Esophagus muscularis mucosa (tissue), 4 donors: ENCODE results near the gene TUBGCP6. TPM values are rescaled to one million over a fixed set of nuclear protein-coding genes. Genes with fewer than 3 reads are reported as not detected.

Experiments used
- DNase-seq: peaks from one replicate; pipeline ENCODE4 v3.0.0-alpha.2; 2017; ENCODE audit errors: extremely low spot score
- H3K27ac ChIP-seq, 4 donors: fragments of 200-600 bp; sonication (generic); replicated peaks in 1 of 4; 1 replicate in 3 of 4; 2 replicates in 1 of 4; pipeline ENCODE4 v1.5.1; 2016 to 2019; ENCODE audit warnings: mild to moderate bottlenecking in 1 of 4
- H3K27me3 ChIP-seq, 4 donors: fragments of 200-600 bp; sonication (generic); one replicate each; pipeline versions ENCODE4 v1.5.1 to v1.6.0; 2016 to 2019
- H3K36me3 ChIP-seq, 4 donors: fragments of 200-600 bp; sonication (generic); one replicate each; pipeline ENCODE4 v1.5.1; 2016 to 2019
- H3K4me1 ChIP-seq, 4 donors: fragments of 200-600 bp; sonication (generic); one replicate each; pipeline ENCODE4 v1.5.1; 2016 to 2019
- H3K4me3 ChIP-seq, 4 donors: fragments of 200-600 bp; sonication (generic); 1 replicate in 2 of 4; 2 replicates in 2 of 4; pipeline ENCODE4 v1.5.1; 2016 to 2019; ENCODE audit warnings: mild to moderate bottlenecking in 4 of 4, moderate library complexity in 1 of 4
- H3K9me3 ChIP-seq, 4 donors: fragments of 200-600 bp; sonication (generic); 1 replicate in 3 of 4; 2 replicates in 1 of 4; pipeline ENCODE4 v1.5.1; 2016 to 2019
- CTCF ChIP-seq, 3 experiments: fragments of 200-600 bp in 2 of 3; fragments of 450-650 bp in 1 of 3; sonication (generic) in 2 of 3; IDR thresholded peaks; one replicate each; pipeline ENCODE4 v1.5.1; 2017 to 2019; ENCODE audit warnings: antibody characterized with exemption in 3 of 3, mild to moderate bottlenecking in 2 of 3, moderate library complexity in 1 of 3
- EP300 ChIP-seq: sonication (generic); formaldehyde crosslinking; IDR thresholded peaks from one replicate; pipeline ENCODE4 v1.6.1; 2017; ENCODE audit warnings: antibody characterized with exemption
- POLR2A ChIP-seq: fragments of 450-650 bp; IDR thresholded peaks from one replicate; pipeline ENCODE4 v1.6.1; 2017; ENCODE audit warnings: antibody characterized with exemption, moderate library complexity, mild to moderate bottlenecking, low read depth
- POLR2AphosphoS5 ChIP-seq, 2 donors: sonication (generic); formaldehyde crosslinking; IDR thresholded peaks; one replicate each; pipeline ENCODE4 v1.6.1; 2017; ENCODE audit warnings: antibody characterized with exemption in 2 of 2
- WGBS: methylation state at CpG from one replicate; pipeline ENCODE4 v1.1.5; 2018; 5-methylcytosine and 5-hydroxymethylcytosine counted together
- intact Hi-C: fragments of 100-400 bp; cut with DNase I; formaldehyde crosslinking; loops from one replicate; pipeline ENCODE4 v1.15.1; 2023
- total RNA-seq, 4 donors: library from RNA; depleted of rRNA; stranded (reverse); fragments of >200 nt; gene quantifications; one replicate each; pipeline versions ENCODE4 v1.1.0 to v1.2.1, GENCODE V29; 2016

The TUBGCP6 gene
- total RNA-seq, 4 donors from 2014 or later = 20.2 to 38.0 (median 30.0) TPM

- H3K36me3 ChIP-seq = peaks cover 54 to 98% (median 94%) of the 10 kb centered on the region in 4 donors
- H3K4me3 ChIP-seq = no peak overlapping the region
- H3K27me3 ChIP-seq = no peaks in the 10 kb centered on the region
- H3K9me3 ChIP-seq = no peaks in the 10 kb centered on the region
- TF ChIP-seq CTCF (IDR thresholded peaks at IDR 0.05) = no peak
- no peak for TF ChIP-seq EP300
- no peak for TF ChIP-seq POLR2A
- TF ChIP-seq POLR2AphosphoS5 (IDR thresholded peaks at IDR 0.05) = no peak
- peaks cover 6 to 18% (median 12%) of the 10 kb centered on the region in 4 donors for H3K4me1 ChIP-seq
- 94% methylated on average over 30 of the region's 57 CpGs for WGBS
- H3K27ac ChIP-seq = no peak overlapping the region
- intact Hi-C loops = no loop called here
- no peak for DNase-seq
Measured at GRCh38 chr22:50216684-50217520, 27.9 kb downstream of the TUBGCP6 start.

- H3K36me3 ChIP-seq = peaks cover 47 to 97% (median 93%) of the 10 kb centered on the region in 4 donors
- H3K9me3 ChIP-seq = no peaks in the 10 kb centered on the region
Measured at GRCh38 chr22:50216055-50216683, 28.7 kb downstream of the TUBGCP6 start.

GRCh38 chr22:50215297-50216054 lies 29.3 kb downstream of the TUBGCP6 start:
- Histone ChIP-seq H3K4me3 (no peak overlapping the region), H3K27me3 (no peaks in the 10 kb centered on the region), H3K9me3 (no peaks in the 10 kb centered on the region), H3K36me3 (peaks cover 47 to 97% (median 93%) of the 10 kb centered on the region in 4 donors), H3K27ac (no peak overlapping the region), H3K4me1 (peaks cover 6 to 20% (median 12%) of the 10 kb centered on the region in 4 donors)
- TF ChIP-seq CTCF (IDR thresholded peaks at IDR 0.05) (no peak), EP300 (no peak), POLR2AphosphoS5 (IDR thresholded peaks at IDR 0.05) (no peak), POLR2A (no peak)
- intact Hi-C loops = no loop called here
- no peak for DNase-seq
- 76% methylated on average over 11 of the region's 17 CpGs for WGBS

More at GRCh38 chr22:50216055-50216683, 28.7 kb downstream of the TUBGCP6 start:
- Histone ChIP-seq H3K4me3 (no peak overlapping the region), H3K27ac (no peak overlapping the region), H3K4me1 (peaks cover 6 to 18% (median 12%) of the 10 kb centered on the region in 4 donors), H3K27me3 (no peaks in the 10 kb centered on the region)
- no peak for DNase-seq
- TF ChIP-seq CTCF (IDR thresholded peaks at IDR 0.05) = no peak
- TF ChIP-seq EP300 = no peak
- no peak for TF ChIP-seq POLR2AphosphoS5 (IDR thresholded peaks at IDR 0.05)
- TF ChIP-seq POLR2A = no peak
- 72% methylated on average over 10 of the region's 15 CpGs for WGBS
- intact Hi-C loops = no loop called here

- Histone ChIP-seq H3K4me1 (peaks cover 0 to 24% (median 10%) of the 10 kb centered on the region in 4 donors), H3K27me3 (no peaks in the 10 kb centered on the region), H3K36me3 (peaks cover 42 to 97% (median 92%) of the 10 kb centered on the region in 4 donors), H3K4me3 (no peak overlapping the region), H3K27ac (no peak overlapping the region), H3K9me3 (no peaks in the 10 kb centered on the region)
- intact Hi-C loops = no loop called here
- WGBS = 96% methylated on average over 9 of the region's 9 CpGs
- TF ChIP-seq POLR2A (no peak), POLR2AphosphoS5 (IDR thresholded peaks at IDR 0.05) (no peak), EP300 (no peak), CTCF (IDR thresholded peaks at IDR 0.05) (no peak)
- no peak for DNase-seq
Measured at GRCh38 chr22:50213263-50213662, 31.6 kb downstream of the TUBGCP6 start.
